GM21825 (cell line): ENCODE measurements around the gene KRTCAP2.
"Not testable (repeated sequence)": the region's sequence is repeated elsewhere in the genome, so short reads cannot be mapped to it uniquely, and the experiment has no call there.

Experiments
- ATAC-seq: cut with Tn5 transposase; IDR thresholded peaks from one replicate; pipeline ENCODE4 v1.9.1; 2021; ENCODE audit warnings: mild to moderate bottlenecking, moderate library complexity; ENCODE audit not compliant: unreplicated experiment

The KRTCAP2 gene

GRCh38 chr1:155200920-155201319 is 27.8 kb upstream of the KRTCAP2 start:
- no peak for ATAC-seq

- no peak for ATAC-seq
These were observed 26.7 kb upstream of the KRTCAP2 start for GRCh38 chr1:155199792-155200191.

- ATAC-seq: no peak
These were observed 25.4 kb upstream of the KRTCAP2 start for GRCh38 chr1:155198547-155198906.

- ATAC-seq: no peak
These were observed 24.9 kb upstream of the KRTCAP2 start for GRCh38 chr1:155197901-155198546.

GRCh38 chr1:155196893-155197638 is 24.0 kb upstream of the KRTCAP2 start:
- no peak for ATAC-seq

- no peak for ATAC-seq
These were observed 23.2 kb upstream of the KRTCAP2 start for GRCh38 chr1:155196103-155196892.

- ATAC-seq: no peak
These were observed 22.3 kb upstream of the KRTCAP2 start for GRCh38 chr1:155195201-155196102.

- ATAC-seq: not testable (repeated sequence)
These were observed 20.8 kb upstream of the KRTCAP2 start for GRCh38 chr1:155193991-155194240.

GRCh38 chr1:155193275-155193990 is 20.3 kb upstream of the KRTCAP2 start:
- peak; percentile 50 for ATAC-seq

GRCh38 chr1:155192346-155193274 is 19.5 kb upstream of the KRTCAP2 start:
- no peak for ATAC-seq

- ATAC-seq: no peak
These were observed 18.8 kb upstream of the KRTCAP2 start for GRCh38 chr1:155191904-155192303.

GRCh38 chr1:155189926-155190325 is 16.8 kb upstream of the KRTCAP2 start:
- not testable (repeated sequence) for ATAC-seq

- no peak for ATAC-seq
These were observed 15.2 kb upstream of the KRTCAP2 start for GRCh38 chr1:155188268-155188667.

GRCh38 chr1:155187456-155187891 is 14.4 kb upstream of the KRTCAP2 start:
- ATAC-seq: no peak

GRCh38 chr1:155186794-155187455 is 13.8 kb upstream of the KRTCAP2 start:
- no peak for ATAC-seq

- ATAC-seq: no peak
These were observed 13.1 kb upstream of the KRTCAP2 start for GRCh38 chr1:155186067-155186793.

GRCh38 chr1:155185783-155186066 is 12.6 kb upstream of the KRTCAP2 start:
- no peak for ATAC-seq
